Measurements from ENCODE around the gene PHF13. TPM values are rescaled to one million over a fixed set of nuclear protein-coding genes. Genes with fewer than 3 reads are reported as not detected.

PHF13 gene
- total and polyA plus RNA-seq, 9 of the 15 experiments (the other 6 are each of a cell fraction or from before 2014, with no cell fraction given) = 1.8 to 36.1 (median 11.7) TPM

- TF ChIP-seq ZNF274 (IDR thresholded peaks at IDR 0.05; ENCODE audit: borderline replicate concordance, low read depth, low read length) (no peak), XRCC3 (IDR thresholded peaks at IDR 0.05) (no peak), GABPB2 (CRISPR knock-in tag; conservative IDR thresholded peaks at IDR 0.05) (no peak), HDAC2 (IDR thresholded peaks at IDR 0.05) (0 out of 2 replicates have a peak, but pooled peaks have one; percentile 33), ZNF589 (CRISPR knock-in tag; IDR thresholded peaks at IDR 0.05; ENCODE audit: low read depth) (no peak), ATF1 (CRISPR knock-in tag; IDR thresholded peaks at IDR 0.05) (no peak), ATF1 (tag; IDR thresholded peaks at IDR 0.05) (peak; percentile 36; the same call in 1 of the 2 replicates), HINFP (tag; conservative IDR thresholded peaks at IDR 0.05; ENCODE audit: low read depth) (no peak), ZFP91 (CRISPR knock-in tag; IDR thresholded peaks at IDR 0.05) (no peak), CCAR2 (IDR thresholded peaks at IDR 0.05; ENCODE audit: low read depth, low read length) (no peak), ZNF197 (CRISPR knock-in tag; IDR thresholded peaks at IDR 0.05; ENCODE audit: low read depth) (no peak), CBX1 (IDR thresholded peaks at IDR 0.05; ENCODE audit: low read depth) (no peak), RBM14 (IDR thresholded peaks at IDR 0.05; ENCODE audit: borderline replicate concordance, insufficient read depth, low read depth, low read length) (no peak), KDM5B (IDR thresholded peaks at IDR 0.05; ENCODE audit: insufficient replicate concordance, low read depth, low read length) (peak; percentile 20), FOS (IDR thresholded peaks at IDR 0.05; ENCODE audit: extremely low read depth, insufficient read length) (no peak), CAMTA2 (CRISPR knock-in tag; conservative IDR thresholded peaks at IDR 0.05) (no peak), HDAC3 (IDR thresholded peaks at IDR 0.05; ENCODE audit: borderline replicate concordance, partially characterized antibody) (no peak), ZNF263 (CRISPR knock-in tag; IDR thresholded peaks at IDR 0.05; ENCODE audit: borderline replicate concordance) (peak; percentile 40; the same call in 1 of the 2 replicates), LEF1 (IDR thresholded peaks at IDR 0.05) (no peak), ZNF239 (CRISPR knock-in tag; IDR thresholded peaks at IDR 0.05) (no peak), ESRRA (IDR thresholded peaks at IDR 0.05; ENCODE audit: borderline replicate concordance, low read depth) (no peak), PRPF4 (IDR thresholded peaks at IDR 0.05; ENCODE audit: insufficient read depth, low read depth, low read length, poor library complexity, severe bottlenecking) (no peak), MIER1 (IDR thresholded peaks at IDR 0.05; ENCODE audit: low read depth) (no peak), SNIP1 (IDR thresholded peaks at IDR 0.05; ENCODE audit: low read depth) (no peak), CBX3 (IDR thresholded peaks at IDR 0.05; ENCODE audit: borderline replicate concordance in 1 of 2, low read length in 2 of 2) (no peak), PHTF2 (CRISPR knock-in tag; IDR thresholded peaks at IDR 0.05) (no peak), ZBTB43 (CRISPR knock-in tag; IDR thresholded peaks at IDR 0.05) (no peak)
Measured at GRCh38 chr1:6625584-6626149, 12.1 kb downstream of the PHF13 start (continued).

Measured in K562 (cell line).